GM12878 (cell line): ENCODE measurements around the gene NELFE.

ENCODE experiments used
- CEBPB ChIP-seq, 2 experiments: fragments of 150-350 bp in 1 of 2; IDR thresholded peaks; 2 replicates each; pipeline ENCODE4 v1.6.1; 2012 to 2014; ENCODE audit warnings: low read depth in 2 of 2, low read length in 2 of 2, borderline replicate concordance in 1 of 2, inconsistent platforms in 1 of 2
- MXI1 ChIP-seq: fragments of 150-350 bp; IDR thresholded peaks from 2 replicates; pipeline ENCODE4 v1.6.1; 2011; ENCODE audit warnings: low read depth, mild to moderate bottlenecking, inconsistent platforms, low read length, improper control_type of control experiment
- SRF ChIP-seq, 2 experiments: IDR thresholded peaks; 2 replicates each; pipeline ENCODE4 v1.6.1; 2011; ENCODE audit warnings: low read depth in 2 of 2, low read length in 2 of 2, mild to moderate bottlenecking in 1 of 2, moderate library complexity in 1 of 2
- TCF3 ChIP-seq: IDR thresholded peaks from 2 replicates; pipeline ENCODE4 v1.6.1; 2012; ENCODE audit warnings: low read depth, mild to moderate bottlenecking, low read length, borderline replicate concordance; ENCODE audit not compliant: insufficient read depth
- TF ChIP-seq, protein P1 (sequence below), 3 experiments: IDR thresholded peaks in 2 of 3; conservative IDR thresholded peaks in 1 of 3; 2 replicates each; pipeline ENCODE4 v1.5.1; 2011; ENCODE audit warnings: low read depth in 3 of 3, low read length in 3 of 3, mild to moderate bottlenecking in 3 of 3, control low read depth in 2 of 3, moderate library complexity in 2 of 3, inconsistent platforms in 1 of 3, mixed read lengths in 1 of 3; ENCODE audit not compliant: control insufficient read depth in 2 of 3, insufficient read depth in 1 of 3; ENCODE audit errors: extremely low read depth in 1 of 3

DNA sequence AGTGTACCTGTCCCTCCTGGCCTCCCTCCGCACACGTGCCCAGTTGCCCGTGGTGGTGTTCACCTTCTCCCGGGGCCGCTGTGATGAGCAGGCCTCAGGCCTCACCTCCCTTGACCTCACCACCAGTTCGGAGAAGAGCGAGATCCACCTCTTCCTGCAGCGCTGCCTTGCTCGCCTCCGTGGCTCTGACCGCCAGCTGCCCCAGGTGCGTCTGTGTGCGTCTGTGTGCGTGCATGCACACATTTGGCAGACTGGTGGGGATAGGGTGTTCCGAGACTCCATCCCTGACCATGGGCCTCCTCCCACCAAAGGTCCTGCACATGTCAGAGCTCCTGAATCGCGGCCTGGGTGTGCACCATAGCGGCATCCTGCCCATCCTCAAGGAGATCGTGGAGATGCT, 5.2 kb upstream of the NELFE start:
- TF ChIP-seq SRF (IDR thresholded peaks at IDR 0.05; ENCODE audit: low read depth in 2 of 2, low read length in 2 of 2) (no peak), CEBPB (IDR thresholded peaks at IDR 0.05; ENCODE audit: borderline replicate concordance in 1 of 2, low read depth in 2 of 2, low read length in 2 of 2) (no peak), MXI1 (no peak), TCF3 (no peak)
- TF ChIP-seq, protein P1, sequence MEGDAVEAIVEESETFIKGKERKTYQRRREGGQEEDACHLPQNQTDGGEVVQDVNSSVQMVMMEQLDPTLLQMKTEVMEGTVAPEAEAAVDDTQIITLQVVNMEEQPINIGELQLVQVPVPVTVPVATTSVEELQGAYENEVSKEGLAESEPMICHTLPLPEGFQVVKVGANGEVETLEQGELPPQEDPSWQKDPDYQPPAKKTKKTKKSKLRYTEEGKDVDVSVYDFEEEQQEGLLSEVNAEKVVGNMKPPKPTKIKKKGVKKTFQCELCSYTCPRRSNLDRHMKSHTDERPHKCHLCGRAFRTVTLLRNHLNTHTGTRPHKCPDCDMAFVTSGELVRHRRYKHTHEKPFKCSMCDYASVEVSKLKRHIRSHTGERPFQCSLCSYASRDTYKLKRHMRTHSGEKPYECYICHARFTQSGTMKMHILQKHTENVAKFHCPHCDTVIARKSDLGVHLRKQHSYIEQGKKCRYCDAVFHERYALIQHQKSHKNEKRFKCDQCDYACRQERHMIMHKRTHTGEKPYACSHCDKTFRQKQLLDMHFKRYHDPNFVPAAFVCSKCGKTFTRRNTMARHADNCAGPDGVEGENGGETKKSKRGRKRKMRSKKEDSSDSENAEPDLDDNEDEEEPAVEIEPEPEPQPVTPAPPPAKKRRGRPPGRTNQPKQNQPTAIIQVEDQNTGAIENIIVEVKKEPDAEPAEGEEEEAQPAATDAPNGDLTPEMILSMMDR (IDR thresholded peaks at IDR 0.05 in 2 of 3, conservative IDR thresholded peaks at IDR 0.05 in 1 of 3; ENCODE audit: control insufficient read depth in 2 of 3, extremely low read depth in 1 of 3, insufficient read depth in 1 of 3, low read depth in 3 of 3, low read length in 3 of 3) = no peak
